Stimulated activated CD8-positive, alpha-beta memory T cell treated with anti-CD3 and anti-CD28 coated beads, Interleukin-4, amount 100 ng/mL, for 24 hours (primary cell): ENCODE results near the gene IGHMBP2.

Source experiments
- DNase-seq: peaks from one replicate; pipeline ENCODE4 v3.0.0-alpha.2; 2020; ENCODE audit warnings: low read depth

IGHMBP2 gene

DNA sequence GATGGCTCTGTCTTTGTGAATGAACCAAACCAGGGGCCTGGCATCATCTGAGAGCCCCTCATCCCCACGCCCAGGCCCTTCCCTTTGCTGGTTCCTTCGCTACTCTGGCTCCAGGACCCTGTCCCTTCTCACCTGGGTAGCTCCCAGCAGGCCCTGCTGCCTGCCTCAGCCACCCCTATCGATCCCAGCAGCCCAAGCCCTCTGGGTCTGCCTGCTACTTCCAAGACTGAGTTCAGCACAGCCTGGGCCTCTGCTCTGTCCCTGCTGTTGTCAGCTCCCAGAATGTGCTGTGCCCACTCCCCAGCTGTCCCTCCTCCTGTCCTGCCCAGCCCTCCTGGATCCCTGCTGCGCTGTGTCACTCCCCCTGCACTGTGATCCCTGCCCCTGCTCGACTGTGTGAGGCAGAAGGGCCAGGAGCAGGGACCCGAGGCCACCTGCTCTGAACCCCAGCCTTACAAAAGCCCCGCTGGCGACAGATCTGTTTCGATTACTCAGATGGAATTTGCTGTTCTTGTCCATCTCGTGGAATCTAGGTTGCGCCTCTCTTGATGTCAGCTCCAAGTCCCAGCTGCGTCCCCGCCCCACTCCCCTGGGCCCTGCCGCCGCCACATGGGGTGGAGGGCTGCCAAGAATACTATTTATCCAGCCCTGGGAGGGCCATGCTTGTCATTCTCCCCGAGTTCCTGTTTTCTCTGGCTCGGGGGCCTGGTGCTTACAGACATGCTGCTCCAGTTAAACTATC is 13.0 kb upstream of the IGHMBP2 start:
- DNase-seq: no peak

DNA sequence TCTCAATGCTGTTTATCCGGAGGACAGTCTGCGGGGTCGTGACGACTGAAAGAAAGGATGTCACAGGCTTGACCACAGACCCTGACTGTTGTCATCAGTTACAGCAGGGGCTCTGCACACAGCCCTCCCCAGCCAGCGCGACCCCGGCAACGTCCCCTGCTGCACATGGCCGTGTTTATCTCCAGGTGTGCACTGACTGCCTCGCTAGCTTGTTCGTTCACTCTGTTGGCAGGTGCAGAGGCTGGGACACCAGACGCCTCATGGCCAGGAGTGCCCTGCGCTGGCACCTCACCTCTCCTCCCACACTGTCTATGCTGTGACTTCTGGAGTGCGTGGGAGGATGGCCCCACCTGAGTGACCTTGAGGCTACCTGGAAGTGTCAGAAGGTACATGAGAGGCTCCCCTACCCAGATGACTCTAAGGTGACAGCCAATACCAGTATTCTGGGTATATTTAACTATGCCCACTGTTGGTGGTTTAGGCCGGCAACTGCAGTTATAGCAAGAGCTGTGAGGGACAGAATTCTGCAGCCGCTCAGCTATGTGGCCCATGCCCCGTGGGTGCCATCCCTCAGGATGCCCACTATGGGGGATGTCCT is 12.2 kb upstream of the IGHMBP2 start:
- DNase-seq: no peak

DNA sequence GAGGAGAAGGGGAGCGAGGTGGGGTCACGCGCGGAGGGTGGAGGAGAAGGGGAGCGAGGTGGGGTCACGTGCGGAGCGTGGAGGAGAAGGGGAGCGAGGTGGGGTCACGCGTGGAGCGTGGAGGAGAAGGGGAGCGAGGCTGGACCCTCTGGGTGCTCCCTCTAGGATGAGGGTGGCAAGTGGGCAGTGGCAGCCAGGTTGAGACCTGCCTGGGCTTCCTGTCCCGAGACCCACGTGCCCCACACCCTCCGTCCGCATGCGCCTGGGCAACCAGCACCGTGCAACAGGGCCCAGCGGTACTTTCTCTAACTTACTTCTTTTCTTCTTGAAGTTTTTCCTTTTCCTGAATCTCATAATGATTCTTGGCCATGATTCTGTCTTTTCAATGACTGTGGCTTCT is 11.1 kb upstream of the IGHMBP2 start:
- DNase-seq: no peak

DNA sequence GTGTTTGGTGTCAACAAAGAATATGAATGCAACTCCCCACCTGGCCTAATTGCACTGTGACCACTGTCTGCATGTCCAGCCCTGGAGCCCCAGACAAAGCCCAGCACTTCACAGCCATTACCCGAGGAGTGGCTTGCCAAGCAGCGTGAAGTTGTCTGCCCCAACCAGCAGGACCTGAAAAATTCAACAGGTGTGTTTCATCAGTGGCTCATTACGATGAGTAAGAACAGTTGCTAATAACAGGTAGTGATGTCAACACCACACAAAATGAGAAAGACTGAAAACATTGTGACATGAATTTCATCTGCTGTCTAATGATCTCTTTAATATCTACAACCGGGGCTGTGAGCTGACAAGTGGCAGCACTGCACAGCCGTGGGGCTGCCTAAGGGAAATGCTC is 10.4 kb upstream of the IGHMBP2 start:
- DNase-seq: no peak

DNA sequence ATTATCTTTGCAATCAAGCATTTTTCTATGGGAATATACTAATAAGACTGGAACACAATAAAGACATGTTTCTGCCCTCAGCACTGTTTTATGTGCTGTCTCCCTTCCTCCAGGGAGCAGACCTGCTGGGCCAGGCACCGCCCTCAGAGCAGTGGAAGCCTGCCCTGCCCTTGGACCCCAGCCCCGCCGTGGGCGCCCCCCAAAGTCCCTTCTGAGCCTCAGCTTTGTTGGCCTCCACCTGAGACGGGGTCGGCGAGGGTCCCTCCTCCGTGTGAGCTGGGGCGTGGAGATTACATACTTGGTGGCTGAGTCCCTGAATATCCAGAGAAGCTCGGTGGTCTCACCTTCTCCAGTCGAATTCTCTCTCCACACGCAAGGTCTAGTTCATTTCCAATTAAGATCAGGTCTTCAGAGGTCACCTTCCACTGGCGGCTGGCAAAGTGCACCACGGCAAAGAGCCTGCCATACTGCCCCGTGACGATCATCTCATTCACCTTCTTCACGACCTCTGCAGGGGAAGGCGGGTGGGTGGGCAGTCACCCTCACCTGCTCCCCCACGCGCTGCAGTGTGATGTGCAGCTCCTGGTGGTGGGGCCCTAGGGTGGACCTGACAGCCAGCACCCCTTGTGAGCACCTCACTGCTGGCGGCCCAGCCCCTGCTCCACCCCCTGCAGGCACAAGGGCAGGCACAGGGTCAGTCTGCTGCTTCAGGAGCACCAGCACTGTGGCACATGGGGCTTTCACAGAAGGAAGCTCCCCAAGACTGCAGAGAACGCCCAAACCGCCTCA is 7.3 kb upstream of the IGHMBP2 start:
- no peak for DNase-seq

DNA sequence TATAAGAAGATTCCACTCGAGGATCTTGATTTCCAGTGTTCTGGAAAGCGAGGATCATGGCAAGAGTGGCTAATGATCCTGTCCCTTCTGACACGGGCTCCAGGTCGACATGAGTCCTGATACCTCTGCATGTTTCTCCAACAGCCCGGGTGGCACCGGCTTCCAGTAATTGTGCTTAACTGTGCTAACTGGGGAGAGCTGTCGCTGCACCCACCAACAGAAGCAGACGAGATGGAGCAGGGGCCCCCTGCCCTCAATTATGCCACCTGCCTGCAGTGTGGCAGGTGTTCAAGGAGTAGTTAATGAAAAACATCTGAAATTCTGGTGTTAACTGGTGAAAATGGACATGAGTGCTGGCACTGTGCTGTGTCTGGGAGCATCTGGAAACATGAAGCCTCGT is 6.2 kb upstream of the IGHMBP2 start:
- DNase-seq: no peak

DNA sequence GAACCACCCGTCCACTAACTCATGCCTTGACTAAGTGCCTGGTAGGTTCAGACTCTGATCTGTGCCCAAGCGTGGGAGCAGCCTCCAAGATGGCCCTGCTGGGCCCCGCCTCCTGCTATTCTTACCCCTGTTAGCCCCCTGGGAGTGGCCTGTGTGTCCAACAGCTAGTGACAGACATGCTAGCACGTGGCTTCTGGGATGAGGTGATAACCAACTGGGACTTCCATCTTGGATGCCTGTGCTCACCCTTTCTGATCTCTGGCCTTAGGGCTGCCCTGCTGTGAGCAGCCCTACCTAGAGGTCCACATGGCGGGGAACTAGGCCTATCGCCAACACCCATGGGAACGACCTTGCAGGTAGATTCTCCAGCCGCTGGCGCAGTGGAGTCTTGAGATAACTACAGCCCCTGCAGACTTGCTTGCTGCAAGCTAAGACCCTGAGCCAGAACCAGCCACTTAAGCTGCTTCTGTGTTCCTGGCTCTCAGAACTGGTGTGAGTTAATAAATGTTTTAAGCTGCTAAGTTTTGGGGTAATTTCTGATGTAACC is 2.8 kb upstream of the IGHMBP2 start:
- DNase-seq: no peak

DNA sequence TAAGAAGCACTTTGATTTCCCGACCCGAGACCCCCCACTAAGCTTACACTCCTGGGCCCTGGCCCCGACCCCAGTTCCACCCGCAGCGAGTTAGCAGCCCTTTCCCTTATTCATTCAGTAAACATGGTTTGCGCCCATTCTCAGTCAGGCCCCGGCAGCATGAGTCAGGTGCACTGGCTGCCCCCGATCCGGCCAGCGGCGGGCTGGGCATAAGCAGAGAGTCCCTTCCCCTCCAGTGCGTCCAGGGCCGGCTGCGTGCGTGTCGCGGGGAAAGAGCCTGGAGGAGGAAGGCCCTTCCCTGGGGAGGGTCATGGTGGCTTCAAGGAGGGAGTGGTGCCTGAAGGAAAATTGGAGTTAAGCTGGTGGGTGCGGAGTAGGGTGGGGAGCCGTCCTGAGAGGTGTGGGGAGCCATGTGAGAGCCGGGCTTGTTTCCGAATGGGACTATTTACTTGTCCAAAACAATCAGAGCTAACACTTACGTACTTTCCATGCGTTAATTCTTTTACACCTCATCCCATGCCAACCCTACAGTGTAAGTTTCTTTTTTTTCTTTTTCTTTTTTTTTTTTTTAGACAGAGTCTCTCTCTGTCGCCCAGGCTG is 657 bp downstream of the IGHMBP2 start:
- DNase-seq: no peak

DNA sequence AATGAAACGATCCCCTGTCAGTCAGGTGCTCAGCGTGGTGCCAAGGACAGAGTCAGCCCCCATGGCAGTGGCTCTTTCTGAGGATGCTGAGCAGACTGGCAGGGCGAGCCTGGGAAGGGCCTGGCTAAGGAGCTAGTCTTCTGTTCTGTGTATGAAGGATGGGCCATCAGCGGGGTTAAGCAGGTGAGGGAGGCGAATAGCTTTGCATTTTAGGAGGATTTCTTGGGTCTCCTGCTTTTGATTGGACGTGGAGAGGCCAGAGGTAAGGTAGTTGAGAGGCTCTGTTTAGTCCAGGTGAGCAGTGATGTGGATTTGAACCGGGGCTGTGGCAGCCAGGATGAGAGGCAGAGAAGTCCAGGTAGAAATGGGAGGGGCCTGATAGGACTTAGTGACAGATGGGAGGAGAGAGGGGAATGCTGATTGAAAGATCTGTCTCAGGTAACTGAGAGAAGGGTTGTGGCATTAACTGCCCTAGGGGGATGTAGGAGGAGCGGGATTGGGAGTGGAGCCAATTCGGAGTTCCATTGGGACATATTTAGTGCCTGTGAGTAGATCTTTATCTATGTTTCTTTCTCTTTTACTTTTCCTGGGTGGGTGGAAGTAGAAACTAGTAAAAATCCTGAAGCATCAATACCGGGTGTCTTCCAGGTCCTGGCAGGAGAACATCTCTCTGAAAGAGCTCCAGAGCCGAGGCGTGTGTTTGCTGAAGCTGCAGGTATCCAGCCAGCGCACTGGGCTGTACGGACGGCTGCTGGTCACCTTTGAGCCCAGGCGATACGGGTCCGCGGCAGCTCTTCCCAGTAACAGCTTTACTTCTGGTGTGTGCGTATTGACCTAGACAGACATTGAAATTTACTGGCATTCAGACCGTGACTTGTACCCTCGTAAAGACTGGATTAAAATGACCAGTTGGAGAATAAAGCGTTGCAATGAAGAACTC is 2.0 kb downstream of the IGHMBP2 start:
- DNase-seq: no peak

DNA sequence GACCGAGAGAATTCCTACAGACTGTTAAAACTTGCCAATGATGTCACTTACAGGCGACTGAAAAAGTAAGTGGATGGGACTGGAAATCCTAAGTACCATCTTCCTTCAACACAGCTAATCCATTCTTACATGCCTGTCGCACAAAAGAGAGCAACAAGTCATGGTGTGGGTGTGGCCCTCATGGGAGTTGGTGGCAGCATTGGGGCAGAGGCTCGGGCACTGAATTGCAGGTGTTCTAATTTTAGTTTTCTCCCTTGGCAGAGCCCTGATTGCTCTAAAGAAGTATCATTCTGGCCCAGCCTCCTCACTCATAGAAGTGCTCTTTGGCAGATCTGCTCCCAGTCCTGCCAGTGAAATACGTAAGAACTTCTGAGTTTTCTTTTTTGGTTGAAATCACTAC is 4.6 kb downstream of the IGHMBP2 start:
- DNase-seq: no peak

DNA sequence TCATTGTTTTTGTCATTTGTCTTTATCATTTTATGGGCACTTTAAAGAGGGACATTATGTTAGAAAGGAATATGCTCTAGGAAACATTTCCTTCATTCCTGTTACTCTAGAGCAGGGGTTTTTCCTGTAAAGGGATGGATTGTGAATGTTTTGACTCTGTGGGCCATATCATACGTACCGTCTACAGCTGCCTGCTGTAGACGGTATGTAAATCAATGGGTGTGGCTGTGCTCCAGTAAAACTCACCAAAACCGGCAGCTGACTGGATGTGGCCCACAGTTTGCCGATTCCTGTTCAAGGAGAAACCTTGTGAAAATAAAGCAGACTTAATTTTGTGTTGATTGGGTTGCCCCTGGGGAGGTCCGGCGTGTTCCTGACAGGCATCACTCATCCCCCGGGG is 7.3 kb downstream of the IGHMBP2 start:
- DNase-seq: no peak

DNA sequence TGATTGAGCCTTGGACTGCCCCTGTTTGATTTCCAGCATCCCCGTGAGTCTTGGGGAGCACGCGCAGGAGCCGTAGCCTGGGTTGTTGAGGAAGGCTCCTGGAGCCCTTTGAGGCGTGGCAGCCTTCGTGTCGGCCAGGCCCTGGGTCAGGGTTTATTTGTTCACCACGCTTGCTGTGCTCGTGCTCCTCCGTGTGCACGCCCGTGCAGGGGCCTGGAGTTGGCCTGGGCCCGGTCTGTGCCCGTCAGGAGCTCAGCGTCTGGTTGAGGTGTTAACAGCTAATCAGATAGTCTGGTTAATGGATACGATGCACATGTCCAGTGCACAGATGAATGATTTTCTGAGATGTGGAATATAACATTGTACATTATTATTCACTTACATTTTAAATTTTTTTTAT is 8.0 kb downstream of the IGHMBP2 start:
- no peak for DNase-seq

DNA sequence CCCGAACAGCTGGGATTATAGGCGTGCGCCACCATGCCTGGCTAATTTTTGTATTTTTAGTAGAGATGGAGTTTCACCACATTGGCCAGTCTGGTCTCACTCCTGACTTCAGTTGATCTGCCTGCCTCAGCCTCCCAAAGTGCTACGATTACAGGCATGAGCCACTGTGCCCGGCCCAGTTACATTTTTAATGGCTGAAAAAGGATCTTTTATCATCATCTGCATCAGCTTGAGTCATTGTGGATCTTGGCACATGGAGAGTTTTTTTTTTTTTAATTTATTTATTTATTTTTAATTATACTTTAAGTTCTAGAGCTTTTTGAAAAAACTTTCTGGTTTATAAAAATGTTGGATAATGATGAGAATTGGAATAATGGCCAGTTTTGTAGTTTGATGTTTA is 8.6 kb downstream of the IGHMBP2 start:
- no peak for DNase-seq

DNA sequence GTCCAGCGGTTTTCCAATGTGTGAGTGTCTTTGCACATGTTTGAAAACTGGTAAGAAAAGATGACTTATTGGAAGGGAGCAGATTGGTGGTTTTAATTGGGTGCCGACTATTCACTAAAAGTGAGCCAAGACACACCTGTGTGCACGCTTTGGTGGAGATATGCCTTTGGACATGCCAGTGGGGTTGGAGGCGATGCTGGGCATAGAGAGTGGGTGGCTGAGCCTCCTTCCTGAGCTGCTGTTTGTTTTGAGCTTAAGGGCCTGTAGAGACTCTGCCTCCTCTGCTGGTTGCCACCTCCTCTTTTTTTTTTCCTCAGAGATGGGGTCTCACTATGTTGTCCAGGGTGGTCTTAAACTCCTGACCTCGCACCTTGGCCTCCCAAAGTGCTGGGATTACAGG is 9.5 kb downstream of the IGHMBP2 start:
- DNase-seq: no peak

DNA sequence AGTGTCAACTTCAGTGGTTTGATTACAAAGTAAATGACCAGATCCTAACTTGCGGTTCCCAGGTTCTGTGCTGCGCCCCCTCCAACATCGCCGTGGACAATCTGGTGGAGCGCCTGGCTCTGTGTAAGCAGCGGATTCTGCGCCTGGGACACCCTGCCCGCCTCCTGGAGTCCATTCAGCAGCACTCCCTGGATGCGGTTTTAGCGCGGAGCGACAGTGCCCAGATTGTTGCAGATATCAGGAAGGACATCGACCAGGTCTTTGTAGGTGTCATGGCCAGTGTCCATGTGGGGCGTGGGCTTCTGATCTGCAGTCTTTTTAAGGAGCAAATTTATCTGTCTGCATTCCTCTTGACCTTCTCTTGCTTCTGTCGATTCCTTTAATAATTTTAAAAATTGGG is 11.1 kb downstream of the IGHMBP2 start:
- DNase-seq: no peak

DNA sequence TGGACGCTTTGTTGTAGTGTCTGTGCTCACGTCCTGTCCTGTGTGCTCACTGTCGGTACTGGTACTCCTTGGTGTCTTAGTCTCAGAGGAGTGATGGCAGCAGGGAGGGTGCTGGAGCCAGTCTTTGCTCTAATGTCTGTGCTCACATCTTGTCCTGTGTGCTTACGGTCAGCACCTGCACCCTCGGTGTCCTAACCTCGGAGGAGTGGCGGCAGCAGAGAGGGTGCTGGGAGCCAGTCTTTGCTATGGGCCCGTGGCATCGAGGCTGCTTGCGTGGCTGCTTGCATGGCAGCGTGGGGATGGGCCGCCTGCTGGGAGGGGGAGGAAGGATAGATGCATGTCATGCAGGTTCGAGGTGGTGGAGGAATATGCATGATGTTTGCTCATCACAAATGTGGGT is 12.7 kb downstream of the IGHMBP2 start:
- no peak for DNase-seq

DNA sequence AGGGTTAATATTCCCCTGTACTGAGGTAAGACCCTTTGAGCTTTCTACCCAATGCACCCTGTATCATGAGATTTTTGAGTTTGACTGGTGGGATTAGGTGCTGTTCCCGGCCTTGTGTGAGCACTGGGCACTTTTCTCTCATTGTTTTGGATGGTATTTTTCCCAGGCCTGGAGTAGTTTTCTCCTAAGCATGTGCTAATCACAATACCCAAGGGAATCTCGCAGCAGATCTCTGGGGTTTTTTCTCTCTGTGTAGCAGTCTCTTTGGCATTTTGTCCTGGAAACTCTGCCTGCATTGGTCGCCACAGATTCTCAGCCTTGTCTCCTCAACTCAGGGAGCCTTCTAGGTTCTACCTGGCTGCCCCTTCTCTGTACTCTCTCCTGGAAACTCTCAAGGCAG is 19.9 kb downstream of the IGHMBP2 start:
- no peak for DNase-seq

DNA sequence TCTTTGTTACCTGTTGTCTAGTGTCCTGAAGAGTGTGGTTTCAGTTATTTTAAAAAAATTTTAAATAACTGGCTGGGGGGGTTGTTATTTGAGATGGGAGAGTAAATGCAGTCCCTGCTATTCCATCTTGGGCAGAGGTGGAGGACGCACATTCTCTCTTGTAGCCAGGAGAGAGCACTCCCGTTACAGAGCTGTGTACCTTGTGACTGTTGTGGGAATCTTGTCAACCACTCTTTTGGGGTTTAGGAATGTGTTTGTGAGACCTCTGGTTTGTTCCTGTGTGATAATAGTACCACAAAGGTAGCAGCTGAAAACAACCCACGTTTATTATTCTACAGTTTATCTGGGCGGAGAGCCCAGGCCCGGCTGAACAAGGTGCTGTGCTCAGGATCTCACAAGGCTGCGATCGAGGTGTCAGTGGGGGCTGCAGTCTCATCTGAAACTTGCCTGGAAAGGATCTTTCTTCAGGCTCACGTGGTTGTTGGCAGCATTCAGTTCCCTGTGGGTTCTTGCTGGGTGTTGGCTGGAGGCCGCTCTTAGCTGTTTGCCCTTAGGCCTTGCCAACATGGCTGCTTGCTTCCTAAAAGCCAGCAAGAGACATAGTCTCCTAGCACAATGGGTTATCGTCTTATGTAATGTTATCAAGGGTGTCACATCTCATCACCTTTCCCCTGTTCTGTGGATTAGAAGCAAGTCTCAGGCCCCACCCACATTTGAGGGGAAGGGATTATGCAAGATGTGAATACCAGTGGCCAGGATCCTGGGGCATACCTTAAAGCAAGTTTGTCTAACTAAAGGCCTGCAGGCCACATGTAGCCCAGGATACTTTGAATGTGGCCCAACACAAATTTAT is 20.6 kb downstream of the IGHMBP2 start:
- no peak for DNase-seq

DNA sequence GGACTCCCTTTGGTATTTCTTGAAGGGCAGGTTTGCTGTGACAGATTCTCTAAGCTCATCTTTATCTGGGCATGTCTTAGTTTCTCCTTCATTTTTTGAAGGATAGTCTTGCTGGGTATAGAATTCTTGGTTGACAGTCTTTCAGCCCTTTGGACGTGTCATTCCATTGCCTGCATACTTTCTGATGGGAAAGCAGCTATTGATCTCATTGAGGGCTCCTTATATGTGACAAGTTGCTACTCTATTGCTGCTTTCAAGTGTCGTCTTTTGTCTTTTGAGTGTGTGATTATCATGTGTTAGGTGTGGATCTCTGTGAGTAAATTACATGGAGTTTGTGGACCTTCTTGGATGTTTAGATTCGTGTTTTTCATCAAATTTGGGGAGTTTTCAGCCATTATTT is 21.9 kb downstream of the IGHMBP2 start:
- DNase-seq: no peak

DNA sequence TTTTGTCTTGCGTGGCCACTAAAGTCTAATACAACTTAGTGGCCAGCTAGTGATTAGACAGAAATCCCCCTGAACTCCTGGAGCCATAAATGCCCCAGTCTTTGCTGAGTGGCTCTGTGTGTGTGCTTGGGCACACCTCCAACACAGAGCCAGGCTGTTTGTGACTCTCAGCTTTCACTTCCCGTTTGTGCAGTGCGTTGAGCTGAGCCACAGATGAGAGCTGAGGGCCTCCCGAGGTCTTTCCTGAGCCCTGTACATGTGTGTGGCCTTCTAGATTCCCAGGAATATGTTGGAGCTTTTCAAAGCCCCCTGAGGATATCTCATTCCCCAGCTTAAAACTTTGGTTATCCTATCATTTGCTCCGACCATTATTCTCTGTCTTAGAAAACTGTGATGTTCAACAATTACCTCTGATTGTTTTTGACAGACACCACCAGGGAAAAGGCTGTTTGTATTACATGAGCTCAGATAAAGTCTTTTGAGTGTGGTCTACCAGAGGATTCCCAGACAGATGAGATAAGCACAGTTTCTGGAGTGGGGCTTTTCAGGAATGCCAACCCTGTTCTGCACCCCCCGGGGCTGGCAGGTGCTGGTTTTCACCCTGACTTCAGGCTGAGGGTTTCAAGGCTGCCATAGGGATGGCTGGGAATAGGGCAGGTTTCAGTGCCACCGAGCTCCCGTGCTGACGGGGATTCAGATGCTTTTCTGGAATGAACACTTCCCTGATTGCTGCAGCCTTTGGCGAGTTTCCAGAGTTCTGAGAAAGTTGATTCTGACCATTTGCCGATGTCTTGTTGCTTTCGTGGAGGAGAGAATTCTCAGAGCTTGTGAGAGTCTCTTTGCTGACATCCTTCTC is 23.8 kb downstream of the IGHMBP2 start:
- no peak for DNase-seq
